Measurements from ENCODE around the gene KCNG4. TPM values are rescaled to one million over a fixed set of nuclear protein-coding genes. Genes with fewer than 3 reads are reported as not detected.

The KCNG4 gene
- total RNA-seq, 2 donors from 2014 or later = not detected

DNA sequence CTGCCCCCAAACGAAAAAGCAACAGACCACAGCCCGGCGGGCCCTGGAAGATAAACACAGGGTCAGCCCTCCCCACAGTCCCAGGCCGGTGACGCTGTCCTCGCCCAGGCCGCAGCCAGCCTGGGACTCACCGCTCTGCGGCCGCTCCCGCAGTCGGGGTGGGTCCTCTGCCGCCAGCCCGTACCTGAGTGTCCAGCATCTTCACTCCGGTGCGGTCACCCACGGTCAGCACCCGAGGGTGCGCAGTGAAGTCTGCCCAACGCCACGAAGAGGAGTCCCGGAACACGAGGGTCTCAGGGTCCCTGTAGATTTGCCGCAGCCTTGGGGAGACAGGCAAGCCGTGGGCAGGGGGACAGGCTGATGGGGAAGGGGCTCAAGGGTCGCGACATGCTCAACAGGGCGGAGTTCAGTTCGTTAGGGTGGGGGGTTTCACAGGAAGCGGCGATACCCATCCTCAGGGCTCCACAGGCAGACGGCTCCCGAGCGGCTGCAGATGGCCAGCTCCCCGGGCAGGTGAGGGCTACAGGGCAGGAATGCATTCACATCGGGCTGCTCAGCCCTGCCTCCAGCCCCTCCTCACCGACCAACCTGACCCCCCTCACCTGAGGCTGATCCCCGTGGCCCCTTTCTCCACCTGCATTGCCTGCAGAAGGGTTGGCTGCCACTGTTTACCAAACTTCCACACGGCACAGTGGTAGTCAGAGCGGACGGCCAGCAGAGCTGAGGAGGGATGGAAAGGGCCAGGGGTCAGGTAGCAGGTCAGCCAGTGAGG, 58.5 kb downstream of the KCNG4 start:
- no peak for TF ChIP-seq POLR2AphosphoS5 (IDR thresholded peaks at IDR 0.05)
- TF ChIP-seq, protein P1, sequence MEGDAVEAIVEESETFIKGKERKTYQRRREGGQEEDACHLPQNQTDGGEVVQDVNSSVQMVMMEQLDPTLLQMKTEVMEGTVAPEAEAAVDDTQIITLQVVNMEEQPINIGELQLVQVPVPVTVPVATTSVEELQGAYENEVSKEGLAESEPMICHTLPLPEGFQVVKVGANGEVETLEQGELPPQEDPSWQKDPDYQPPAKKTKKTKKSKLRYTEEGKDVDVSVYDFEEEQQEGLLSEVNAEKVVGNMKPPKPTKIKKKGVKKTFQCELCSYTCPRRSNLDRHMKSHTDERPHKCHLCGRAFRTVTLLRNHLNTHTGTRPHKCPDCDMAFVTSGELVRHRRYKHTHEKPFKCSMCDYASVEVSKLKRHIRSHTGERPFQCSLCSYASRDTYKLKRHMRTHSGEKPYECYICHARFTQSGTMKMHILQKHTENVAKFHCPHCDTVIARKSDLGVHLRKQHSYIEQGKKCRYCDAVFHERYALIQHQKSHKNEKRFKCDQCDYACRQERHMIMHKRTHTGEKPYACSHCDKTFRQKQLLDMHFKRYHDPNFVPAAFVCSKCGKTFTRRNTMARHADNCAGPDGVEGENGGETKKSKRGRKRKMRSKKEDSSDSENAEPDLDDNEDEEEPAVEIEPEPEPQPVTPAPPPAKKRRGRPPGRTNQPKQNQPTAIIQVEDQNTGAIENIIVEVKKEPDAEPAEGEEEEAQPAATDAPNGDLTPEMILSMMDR (IDR thresholded peaks at IDR 0.05) = no peak
- TF ChIP-seq POLR2A (IDR thresholded peaks at IDR 0.05) = no peak
- no peak for DNase-seq (ENCODE audit: low spot score)
- 90% methylated on average over 41 of the region's 41 CpGs for WGBS
- H3K27me3 ChIP-seq (replicated peaks; ENCODE audit: insufficient read depth) = no peaks in the 10 kb centered on the region
- intact Hi-C loops (cut with DNase I) = no loop called here
- H3K9me3 ChIP-seq = no peaks in the 10 kb centered on the region
- H3K27ac ChIP-seq = no peak overlapping the region
- H3K36me3 ChIP-seq = peaks cover 9 to 25% of the 10 kb centered on the region in 2 donors
- peaks cover 6% of the 10 kb centered on the region for H3K4me1 ChIP-seq (replicated peaks)
- H3K4me3 ChIP-seq = no peak overlapping the region

- WGBS = 86% methylated on average over 21 of the region's 21 CpGs
- Histone ChIP-seq H3K4me3 (no peak overlapping the region), H3K36me3 (peaks cover 9 to 25% of the 10 kb centered on the region in 2 donors), H3K27ac (no peak overlapping the region), H3K9me3 (no peaks in the 10 kb centered on the region), H3K27me3 (replicated peaks; ENCODE audit: insufficient read depth) (no peaks in the 10 kb centered on the region), H3K4me1 (replicated peaks) (peaks cover 6% of the 10 kb centered on the region)
- no peak for DNase-seq (ENCODE audit: low spot score)
- intact Hi-C loops (cut with DNase I) = no loop called here
- TF ChIP-seq, protein P1 (IDR thresholded peaks at IDR 0.05) = no peak
- TF ChIP-seq POLR2A (IDR thresholded peaks at IDR 0.05) (no peak), POLR2AphosphoS5 (IDR thresholded peaks at IDR 0.05) (no peak)
These were observed 59.2 kb downstream of the KCNG4 start for GRCh38 chr16:84180519-84181140.

GRCh38 chr16:84179612-84180320, 60.0 kb downstream of the KCNG4 start:
- intact Hi-C loops (cut with DNase I) = loop anchor here (5.0 to 10.0 kb wide), 2 partner anchors 92 to 215 kb away; partner anchors contain the start of gene NECAB2
- peaks cover 9 to 25% of the 10 kb centered on the region in 2 donors for H3K36me3 ChIP-seq
- TF ChIP-seq POLR2AphosphoS5 (IDR thresholded peaks at IDR 0.05) = no peak
- TF ChIP-seq POLR2A (IDR thresholded peaks at IDR 0.05) = no peak
- TF ChIP-seq, protein P1 (IDR thresholded peaks at IDR 0.05) = no peak
- no peak overlapping the region for H3K4me3 ChIP-seq
- H3K27ac ChIP-seq = no peak overlapping the region
- H3K9me3 ChIP-seq = no peaks in the 10 kb centered on the region
- H3K4me1 ChIP-seq (replicated peaks) = peaks cover 6% of the 10 kb centered on the region
- WGBS = 85% methylated on average over 30 of the region's 33 CpGs
- H3K27me3 ChIP-seq (replicated peaks; ENCODE audit: insufficient read depth) = no peaks in the 10 kb centered on the region
- no peak for DNase-seq (ENCODE audit: low spot score)

DNA sequence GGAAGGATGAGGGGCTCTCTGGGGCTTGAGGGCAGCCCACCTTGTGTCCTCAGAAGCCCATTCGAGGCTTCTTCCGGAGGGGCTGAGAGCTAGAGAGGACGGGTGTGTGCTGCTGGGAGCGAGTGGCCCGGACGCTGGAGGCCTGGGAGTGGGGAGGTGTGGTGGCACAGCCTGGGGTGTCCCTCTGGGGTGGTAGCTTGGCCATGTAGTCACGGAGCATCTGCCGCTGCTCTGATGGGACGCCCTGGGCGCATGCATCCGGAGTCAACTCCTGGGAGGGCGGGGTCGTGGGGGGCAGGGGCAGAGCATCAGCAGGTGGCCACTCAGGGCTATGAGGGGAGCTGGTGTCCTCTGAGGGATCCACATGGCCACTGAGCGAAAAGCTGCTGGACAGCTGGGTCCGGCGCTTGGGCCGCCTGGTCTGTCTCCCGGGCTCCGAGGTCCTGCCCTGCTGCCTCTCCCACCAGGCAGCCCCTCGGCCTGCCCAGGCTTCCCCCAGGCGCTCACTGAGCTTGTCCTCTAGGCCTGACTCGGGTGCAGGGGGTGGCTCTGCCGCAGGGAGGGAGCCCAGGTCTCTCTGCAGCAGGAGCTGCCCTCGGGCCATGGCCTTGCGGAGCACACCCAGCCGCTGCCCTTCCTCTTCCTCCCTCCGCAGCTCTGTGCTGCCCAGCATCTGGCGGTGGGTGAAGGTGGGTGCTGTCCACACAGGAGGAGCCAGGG, 60.8 kb downstream of the KCNG4 start:
- TF ChIP-seq, protein P1 (IDR thresholded peaks at IDR 0.05) = no peak
- TF ChIP-seq POLR2A (IDR thresholded peaks at IDR 0.05) = no peak
- TF ChIP-seq POLR2AphosphoS5 (IDR thresholded peaks at IDR 0.05) = no peak
- Histone ChIP-seq H3K36me3 (peaks cover 9 to 25% of the 10 kb centered on the region in 2 donors), H3K4me3 (no peak overlapping the region), H3K4me1 (replicated peaks) (peaks cover 6% of the 10 kb centered on the region), H3K9me3 (no peaks in the 10 kb centered on the region), H3K27me3 (replicated peaks; ENCODE audit: insufficient read depth) (no peaks in the 10 kb centered on the region), H3K27ac (no peak overlapping the region)
- 87% methylated on average over 20 of the region's 28 CpGs for whole genome bisulfite sequencing
- intact Hi-C loops (cut with DNase I) = loop anchor here (5.0 to 10.0 kb wide), 2 partner anchors 92 to 214 kb away; partner anchors contain the start of gene NECAB2
- no peak for DNase-seq (ENCODE audit: low spot score)
